ENCODE measurements around the gene FLNB. TPM values are rescaled to one million over a fixed set of nuclear protein-coding genes. Genes with fewer than 3 reads are reported as not detected.

Gene FLNB
- polyA plus RNA-seq, 1 of the 3 experiments (the other 2 are of a cell fraction): 127 TPM

GRCh38 chr3:57985176-57985983 is 22.8 kb upstream of the FLNB start (continued):
- TF ChIP-seq USF1 (IDR thresholded peaks at IDR 0.05; ENCODE audit: borderline replicate concordance, low read depth) (no peak), USF2 (IDR thresholded peaks at IDR 0.05; ENCODE audit: borderline replicate concordance, low read depth, low read length) (no peak), MXI1 (IDR thresholded peaks at IDR 0.05; ENCODE audit: low read depth, low read length) (no peak), GATA2 (CRISPR knock-in tag; IDR thresholded peaks at IDR 0.05) (no peak), JUND (IDR thresholded peaks at IDR 0.05) (no peak), GABPA (IDR thresholded peaks at IDR 0.05; ENCODE audit: low read depth) (no peak), CHD2 (IDR thresholded peaks at IDR 0.05; ENCODE audit: low read length, partially characterized antibody) (no peak), RCOR1 (IDR thresholded peaks at IDR 0.05; ENCODE audit: low read length) (no peak)

GRCh38 chr3:57985984-57986246 is 22.3 kb upstream of the FLNB start:
- Histone ChIP-seq H3F3A (replicated peaks; ENCODE audit: insufficient read depth) (peaks cover 14% of the 10 kb centered on the region), H3K9me2 (no peaks in the 10 kb centered on the region), H3K79me2 (ENCODE audit: insufficient read depth) (no peaks in the 10 kb centered on the region), H3K27ac (ENCODE audit: low read depth in 2 of 2, low read length in 1 of 2) (no peak overlapping the region), H3K27me3 (ENCODE audit: insufficient read depth) (no peaks in the 10 kb centered on the region), H3K4me1 (ENCODE audit: control insufficient read depth in 1 of 2, insufficient read depth in 2 of 2, low read depth in 1 of 2, low read length in 1 of 2) (peaks cover 0 to 9% of the 10 kb centered on the region in 2 experiments; a peak in 2 of 4 replicates), H3K36me3 (replicated peaks in 1 of 2; ENCODE audit: control insufficient read depth in 1 of 2, insufficient read depth in 2 of 2, low read length in 1 of 2) (no peaks in the 10 kb centered on the region), H4K20me1 (ENCODE audit: insufficient read depth) (no peaks in the 10 kb centered on the region), H3K9ac (no peak overlapping the region), H3K4me3 (ENCODE audit: low read depth in 2 of 2, low read length in 1 of 2) (no peak overlapping the region), H3K4me2 (no peak overlapping the region), H3K9me3 (no peaks in the 10 kb centered on the region), H2AFZ (ENCODE audit: low read depth) (no peak overlapping the region)
- DNase-seq: no peak
- WGBS (ENCODE audit: low lambda C conversion rate): 100% methylated on average over 2 of the region's 2 CpGs
- ChIA-PET POLR2A (no interaction called here), CTCF (interaction anchor here (1.5 kb wide), 1 partner anchor 192 kb away, joined by 4 read pairs; no protein-coding TSS in a partner anchor)
- TF ChIP-seq REST (IDR thresholded peaks at IDR 0.05; ENCODE audit: low read depth, low read length) (no peak), ELF1 (IDR thresholded peaks at IDR 0.05) (no peak), CHD2 (IDR thresholded peaks at IDR 0.05; ENCODE audit: low read length, partially characterized antibody) (no peak), MEF2A (IDR thresholded peaks at IDR 0.05; ENCODE audit: borderline replicate concordance, low read depth) (no peak), PBX3 (IDR thresholded peaks at IDR 0.05) (no peak), EP300 (IDR thresholded peaks at IDR 0.05; ENCODE audit: borderline replicate concordance in 1 of 2, low read depth in 1 of 2, low read length in 1 of 2) (no peak), FOXJ3 (CRISPR knock-in tag; IDR thresholded peaks at IDR 0.05) (no peak), FOXM1 (IDR thresholded peaks at IDR 0.05; ENCODE audit: low read depth) (no peak), GATA2 (CRISPR knock-in tag; IDR thresholded peaks at IDR 0.05) (no peak), MAX (IDR thresholded peaks at IDR 0.05; ENCODE audit: low read depth) (no peak), FOSL2 (IDR thresholded peaks at IDR 0.05; ENCODE audit: borderline replicate concordance, low read depth) (no peak), CTCF (IDR thresholded peaks at IDR 0.05) (no peak), TEAD4 (IDR thresholded peaks at IDR 0.05; ENCODE audit: borderline replicate concordance, insufficient read depth) (no peak)

Measured in SK-N-SH (cell line).